MCF 10A (cell line): Measurements from ENCODE around the gene TP53BP1. TPM values are rescaled to one million over a fixed set of nuclear protein-coding genes. Genes with fewer than 3 reads are reported as not detected.

Experiments used
- BruUV-seq: library from RNA; stranded (reverse); fragments of 400-500 nt; replicated peaks from 2 replicates; lab custom pipeline; 2021; lab: Mats Ljungman, UMichigan
- CTCF ChIA-PET: fragments of 300-600 bp; sonication (Branson Sonifier 250); formaldehyde crosslinking; extraction: SDS; loops from one replicate; lab custom pipeline; 2021; ENCODE audit warnings: antibody characterized with exemption, inconsistent platforms; lab: Yijun Ruan, JAX
- POLR2A ChIA-PET: fragments of 300-600, 350-650 bp; sonication (Branson Sonifier 250); formaldehyde crosslinking; extraction: SDS; loops from one replicate; lab custom pipeline; 2020; ENCODE audit warnings: antibody characterized with exemption, inconsistent platforms; lab: Yijun Ruan, JAX
- DNase-seq: peaks from one replicate; pipeline ENCODE4 v3.0.0-alpha.2; 2018; ENCODE audit not compliant: unreplicated experiment
- H3K27ac Mint-ChIP-seq: one replicate; pipeline ENCODE4 v1.8.0; 2022; ENCODE audit warnings: mild to moderate bottlenecking, low read depth, mixed read lengths; ENCODE audit not compliant: unreplicated experiment
- H3K27me3 Mint-ChIP-seq: one replicate; pipeline ENCODE4 v1.8.0; 2022; ENCODE audit warnings: mixed read lengths; ENCODE audit not compliant: insufficient read depth, unreplicated experiment
- H3K36me3 Mint-ChIP-seq: one replicate; pipeline ENCODE4 v1.8.0; 2022; ENCODE audit warnings: mild to moderate bottlenecking, moderate library complexity, mixed read lengths; ENCODE audit not compliant: insufficient read depth, unreplicated experiment
- H3K4me1 Mint-ChIP-seq: one replicate; pipeline ENCODE4 v1.8.0; 2022; ENCODE audit warnings: mixed read lengths; ENCODE audit not compliant: insufficient read depth, unreplicated experiment
- H3K4me3 Mint-ChIP-seq: one replicate; pipeline ENCODE4 v1.8.0; 2022; ENCODE audit warnings: mild to moderate bottlenecking, moderate library complexity, mixed read lengths; ENCODE audit not compliant: unreplicated experiment
- H3K9me3 Mint-ChIP-seq: one replicate; pipeline ENCODE4 v1.8.0; 2022; ENCODE audit warnings: mixed read lengths; ENCODE audit not compliant: unreplicated experiment
- CTCF ChIP-seq: fragments of 200-600 bp; IDR thresholded peaks from one replicate; pipeline ENCODE4 v1.8.0; 2022; ENCODE audit warnings: antibody characterized with exemption, mild to moderate bottlenecking; ENCODE audit not compliant: unreplicated experiment
- intact Hi-C: fragments of 100-400 bp; cut with micrococcal nuclease; formaldehyde crosslinking; loops from 2 replicates; pipeline ENCODE4 v1.14.1; 2022
- total RNA-seq: library from RNA; stranded (reverse); gene quantifications from 2 replicates; pipeline ENCODE4 v1.2.3, GENCODE V29; 2022

The TP53BP1 gene
- total RNA-seq, 1 experiment from 2014 or later = 38.8 TPM

DNA sequence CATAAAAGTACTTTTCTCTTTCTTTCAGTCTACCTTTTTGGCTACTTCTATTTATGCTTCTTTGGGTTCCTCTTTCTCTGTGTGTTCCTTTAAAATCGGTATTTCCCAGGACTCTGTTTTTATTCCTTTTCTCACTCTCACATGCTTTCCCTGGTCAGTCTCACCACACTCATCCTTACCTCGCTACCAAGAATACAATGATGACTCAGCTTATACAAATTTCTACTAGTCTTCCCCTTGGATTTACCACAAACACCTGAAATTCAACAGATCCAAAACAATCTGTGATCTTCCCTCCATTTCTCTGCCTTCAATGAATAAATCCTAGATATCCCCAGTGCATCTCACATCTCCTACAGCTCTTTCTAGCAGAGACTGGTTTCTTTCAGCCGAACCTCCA, 69.2 kb downstream of the TP53BP1 start:
- no peak for TF ChIP-seq CTCF
- BruUV-seq = no TSS peak

GRCh38 chr15:43420876-43421275, 72.1 kb downstream of the TP53BP1 start:
- no peak for TF ChIP-seq CTCF
- intact Hi-C loops = no loop called here
- Mint-ChIP-seq H3K4me1 (no peaks in the 10 kb centered on the region), H3K36me3 (peaks cover 86% of the 10 kb centered on the region), H3K27me3 (no peaks in the 10 kb centered on the region), H3K4me3 (no peak overlapping the region), H3K9me3 (no peaks in the 10 kb centered on the region), H3K27ac (no peak overlapping the region)
- BruUV-seq = no TSS peak
- ChIA-PET CTCF (interaction anchor here (0.6 kb wide), 1 partner anchor 440 kb away, joined by 5 read pairs; no protein-coding TSS in a partner anchor), POLR2A (no interaction called here)
- no peak for DNase-seq

More for the DNA sequence above, 69.2 kb downstream of the TP53BP1 start:
- no peak for DNase-seq
- intact Hi-C loops = no loop called here
- CTCF ChIA-PET = interaction anchor here (1.1 kb wide), 1 partner anchor 10 kb away, joined by 4 read pairs; no protein-coding TSS in a partner anchor
- no peaks in the 10 kb centered on the region for H3K27me3 Mint-ChIP-seq
- H3K9me3 Mint-ChIP-seq = no peaks in the 10 kb centered on the region
- H3K4me1 Mint-ChIP-seq = no peaks in the 10 kb centered on the region
- H3K4me3 Mint-ChIP-seq = no peak overlapping the region
- peaks cover 84% of the 10 kb centered on the region for H3K36me3 Mint-ChIP-seq
- POLR2A ChIA-PET = no interaction called here
- H3K27ac Mint-ChIP-seq = no peak overlapping the region

DNA sequence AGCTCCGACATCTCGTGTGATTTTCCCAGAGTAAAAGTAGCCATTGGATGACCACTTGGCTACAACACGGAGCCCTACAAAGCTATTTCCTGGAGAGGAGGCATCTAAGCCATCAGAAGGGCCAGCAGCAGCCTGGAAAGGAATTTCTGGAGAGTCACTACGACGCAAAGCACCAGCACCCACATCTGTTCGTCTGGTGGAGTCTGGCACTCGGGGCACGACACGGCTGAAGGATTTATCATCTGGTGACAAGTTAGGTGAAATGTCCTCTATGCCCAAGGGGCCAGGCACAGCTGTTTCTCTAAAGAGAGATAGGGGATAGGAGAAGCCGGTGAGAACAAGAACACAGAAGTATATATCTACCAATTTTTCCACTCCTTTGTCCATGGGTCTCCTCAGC, 72.5 kb downstream of the TP53BP1 start:
- POLR2A ChIA-PET = no interaction called here
- no peaks in the 10 kb centered on the region for H3K9me3 Mint-ChIP-seq
- peaks cover 86% of the 10 kb centered on the region for H3K36me3 Mint-ChIP-seq
- intact Hi-C loops = no loop called here
- H3K4me3 Mint-ChIP-seq = no peak overlapping the region
- CTCF ChIA-PET = interaction anchor here (0.6 kb wide), 1 partner anchor 440 kb away, joined by 5 read pairs; no protein-coding TSS in a partner anchor
- no peak for TF ChIP-seq CTCF
- no peak overlapping the region for H3K27ac Mint-ChIP-seq
- no TSS peak for BruUV-seq
- DNase-seq = no peak
- no peaks in the 10 kb centered on the region for H3K4me1 Mint-ChIP-seq
- H3K27me3 Mint-ChIP-seq = no peaks in the 10 kb centered on the region

- Mint-ChIP-seq H3K27ac (no peak overlapping the region), H3K4me1 (no peaks in the 10 kb centered on the region), H3K36me3 (peaks cover 85% of the 10 kb centered on the region), H3K27me3 (no peaks in the 10 kb centered on the region), H3K4me3 (no peak overlapping the region), H3K9me3 (no peaks in the 10 kb centered on the region)
- BruUV-seq = no TSS peak
- TF ChIP-seq CTCF = no peak
- no peak for DNase-seq
- POLR2A ChIA-PET = interaction anchor here (0.7 kb wide), 2 partner anchors 30 to 40 kb away, joined by 3 to 4 read pairs; no protein-coding TSS in a partner anchor
- CTCF ChIA-PET = no interaction called here
- intact Hi-C loops = no loop called here
These were observed 78.8 kb downstream of the TP53BP1 start for GRCh38 chr15:43414196-43414595.
